PFSK-1 (cell line): Measurements from ENCODE around the gene KDM5B.

ENCODE experiments used
- FOXP2 ChIP-seq: optimal IDR thresholded peaks from 2 replicates; pipeline ENCODE3; 2011; ENCODE audit warnings: borderline replicate concordance, control low read depth, inconsistent platforms; ENCODE audit not compliant: insufficient read depth; ENCODE audit errors: extremely low read length, extremely low read depth
- POLR2AphosphoS5 ChIP-seq: IDR thresholded peaks from 2 replicates; pipeline ENCODE4 v1.6.1; 2012; ENCODE audit warnings: low read depth, mild to moderate bottlenecking, control low read depth, low read length, moderate library complexity
- REST ChIP-seq, 2 experiments: IDR thresholded peaks; 2 replicates each; pipeline versions ENCODE4 v1.6.1 to v1.8.0; 2011 to 2012; ENCODE audit warnings: low read depth in 2 of 2, low read length in 2 of 2, control low read depth in 1 of 2, inconsistent platforms in 1 of 2, mild to moderate bottlenecking in 1 of 2, moderate library complexity in 1 of 2; ENCODE audit not compliant: insufficient read depth in 1 of 2
- SIN3A ChIP-seq: IDR thresholded peaks from 2 replicates; pipeline ENCODE4 v1.6.1; 2012; ENCODE audit warnings: mild to moderate bottlenecking, low read length, moderate library complexity, borderline replicate concordance; ENCODE audit not compliant: insufficient read depth
- TAF1 ChIP-seq: IDR thresholded peaks from 2 replicates; pipeline ENCODE4 v1.6.1; 2012; ENCODE audit warnings: low read length, control low read depth, borderline replicate concordance; ENCODE audit not compliant: insufficient read depth

KDM5B gene

GRCh38 chr1:202765721-202766120 is 42.5 kb downstream of the KDM5B start:
- TF ChIP-seq TAF1 (no peak), SIN3A (no peak), FOXP2 (no peak), REST (IDR thresholded peaks at IDR 0.05; ENCODE audit: insufficient read depth in 1 of 2, low read depth in 2 of 2, low read length in 2 of 2) (no peak), POLR2AphosphoS5 (no peak)

GRCh38 chr1:202762019-202762418 is 46.2 kb downstream of the KDM5B start:
- TF ChIP-seq POLR2AphosphoS5 (no peak), REST (IDR thresholded peaks at IDR 0.05; ENCODE audit: insufficient read depth in 1 of 2, low read depth in 2 of 2, low read length in 2 of 2) (no peak), TAF1 (no peak), SIN3A (no peak), FOXP2 (no peak)

GRCh38 chr1:202760589-202760988 is 47.6 kb downstream of the KDM5B start:
- TF ChIP-seq POLR2AphosphoS5 (no peak), SIN3A (no peak), FOXP2 (no peak), TAF1 (no peak), REST (IDR thresholded peaks at IDR 0.05; ENCODE audit: insufficient read depth in 1 of 2, low read depth in 2 of 2, low read length in 2 of 2) (no peak)

GRCh38 chr1:202756391-202756790 is 51.8 kb downstream of the KDM5B start:
- no peak for TF ChIP-seq FOXP2
- no peak for TF ChIP-seq REST (IDR thresholded peaks at IDR 0.05; ENCODE audit: insufficient read depth in 1 of 2, low read depth in 2 of 2, low read length in 2 of 2)
- no peak for TF ChIP-seq POLR2AphosphoS5
- TF ChIP-seq TAF1: no peak
- TF ChIP-seq SIN3A: no peak

GRCh38 chr1:202754293-202754692 is 53.9 kb downstream of the KDM5B start:
- no peak for TF ChIP-seq POLR2AphosphoS5
- TF ChIP-seq TAF1: no peak
- TF ChIP-seq REST (IDR thresholded peaks at IDR 0.05; ENCODE audit: insufficient read depth in 1 of 2, low read depth in 2 of 2, low read length in 2 of 2): no peak
- no peak for TF ChIP-seq SIN3A
- TF ChIP-seq FOXP2: no peak
